Ovary (tissue), 9 donors: Measurements from ENCODE around the gene SCN4B. TPM values are rescaled to one million over a fixed set of nuclear protein-coding genes. Genes with fewer than 3 reads are reported as not detected.

Experiments
- DNase-seq, 5 donors: peaks; one replicate each; pipeline ENCODE4 v3.0.0-alpha.2; 2019 to 2020
- H3K27ac ChIP-seq, 2 donors: fragments of 200-600 bp; one replicate each; pipeline versions ENCODE4 v1.5.1 to v1.8.0; 2019 to 2022
- H3K27me3 ChIP-seq: fragments of 200-600 bp; one replicate; pipeline ENCODE4 v1.8.0; 2022
- H3K36me3 ChIP-seq: fragments of 200-600 bp; sonication (generic); one replicate; pipeline ENCODE4 v1.5.1; 2019
- H3K4me1 ChIP-seq: one replicate; pipeline ENCODE4 v1.8.1; 2013; ENCODE audit warnings: mild to moderate bottlenecking, moderate library complexity; ENCODE audit not compliant: insufficient read depth
- H3K4me3 ChIP-seq: fragments of 200-600 bp; sonication (generic); one replicate; pipeline ENCODE4 v1.5.1; 2017
- H3K9me3 ChIP-seq, 2 donors: fragments of 200-600 bp in 1 of 2; sonication (generic) in 1 of 2; one replicate each; pipeline versions ENCODE4 v1.5.1 to v1.8.1; 2013 to 2019; ENCODE audit warnings: mild to moderate bottlenecking in 1 of 2, moderate library complexity in 1 of 2
- EP300 ChIP-seq: sonication (generic); formaldehyde crosslinking; IDR thresholded peaks from one replicate; pipeline ENCODE4 v1.6.1; 2017; ENCODE audit warnings: antibody characterized with exemption
- POLR2A ChIP-seq: fragments of 450-650 bp; IDR thresholded peaks from one replicate; pipeline ENCODE4 v1.6.1; 2017; ENCODE audit warnings: antibody characterized with exemption, mild to moderate bottlenecking, moderate library complexity
- WGBS, 3 donors: extraction: QIAGEN DNeasy Blood & Tissue Kit in 1 of 3; methylation state at CpG; one replicate each; pipeline versions ENCODE4 v1.1.5 to v1.1.7; 2013 to 2017; 5-methylcytosine and 5-hydroxymethylcytosine counted together
- intact Hi-C, 4 donors: fragments of 100-400 bp; cut with DNase I; formaldehyde crosslinking; loops; one replicate each; pipeline versions ENCODE4 v1.11.0 to v1.15.1; 2022 to 2023
- polyA plus RNA-seq, 2 donors: library from polyadenylated mRNA; stranded (reverse); fragments of 200-250 nt in 1 of 2; fragments of 350-450 nt in 1 of 2; fragmentation: Illumina TruSeq in 1 of 2; extraction: RNeasy Lipid Tissue Mini Kit (QIAGEN cat#74804) in 1 of 2; gene quantifications; one replicate each; pipeline ENCODE4 v1.2.3, GENCODE V29; 2013 to 2014
- total RNA-seq, 7 donors: library from RNA; depleted of rRNA in 2 of 7; stranded (reverse); fragments of >200 nt in 2 of 7; fragmentation: NEBNext Ultra II Directional in 3 of 7; extraction: Animal tissue kit (Norgen Biotek cat#: 25700) in 3 of 7; gene quantifications; one replicate each; pipeline versions ENCODE4 v1.1.0 to v1.2.4, GENCODE V29; 2016 to 2023
- TF ChIP-seq, protein P1 (sequence below), 3 donors: fragments of 450-650 bp in 2 of 3; fragments of 200-600 bp in 1 of 3; IDR thresholded peaks; one replicate each; pipeline versions ENCODE4 v1.5.1 to v1.8.0; 2016 to 2022; ENCODE audit warnings: antibody characterized with exemption in 3 of 3, mild to moderate bottlenecking in 1 of 3
- donor health status: DM: no; HTN: no; CAD: no; lungs with moderate emphysema.
- donor health status: DM: no; HTN: no; CAD: no.
- donor health status: Bipolar disorder and iron deficiency.
- donor health status: DM: yes; HTN: yes; CAD: no.
- donor health status: DM: no; HTN: no; CAD: no.
- donor health status: DM: yes; HTN: yes; CAD: no.

Gene SCN4B
- total and polyA plus RNA-seq, 9 donors = 0.10 to 13.3 (median 0.52) TPM

DNA sequence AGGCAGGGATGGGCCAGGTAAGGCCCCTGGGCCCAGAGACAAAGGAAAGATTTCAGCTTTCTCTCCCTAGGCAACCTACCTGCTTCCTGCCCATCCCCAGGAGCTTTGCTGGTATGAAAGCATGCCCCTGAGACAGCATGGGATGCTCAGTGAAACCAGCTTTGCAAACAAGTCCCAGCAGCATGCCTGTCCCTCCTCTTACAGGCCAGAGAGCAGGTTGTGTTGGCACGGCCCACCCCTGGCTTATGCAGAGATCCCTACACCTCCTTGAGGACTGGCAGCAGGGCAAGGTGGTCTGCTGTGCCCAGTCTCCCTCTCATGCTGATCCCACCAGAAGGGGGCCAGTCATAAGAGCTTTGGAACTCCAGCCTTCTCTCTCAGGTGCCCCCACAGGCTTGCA lies 3.1 kb downstream of the SCN4B start:
- Histone ChIP-seq H3K4me1 (peaks cover 6% of the 10 kb centered on the region), H3K4me3 (no peak overlapping the region), H3K27ac (no peak overlapping the region), H3K36me3 (no peaks in the 10 kb centered on the region), H3K27me3 (no peaks in the 10 kb centered on the region), H3K9me3 (no peaks in the 10 kb centered on the region)
- WGBS, 3 donors = 78 to 94% (median 85%) methylated on average over 1 of the region's 1 CpG
- DNase-seq = no peak
- TF ChIP-seq EP300 (no peak), POLR2A (no peak)
- TF ChIP-seq, protein P1, sequence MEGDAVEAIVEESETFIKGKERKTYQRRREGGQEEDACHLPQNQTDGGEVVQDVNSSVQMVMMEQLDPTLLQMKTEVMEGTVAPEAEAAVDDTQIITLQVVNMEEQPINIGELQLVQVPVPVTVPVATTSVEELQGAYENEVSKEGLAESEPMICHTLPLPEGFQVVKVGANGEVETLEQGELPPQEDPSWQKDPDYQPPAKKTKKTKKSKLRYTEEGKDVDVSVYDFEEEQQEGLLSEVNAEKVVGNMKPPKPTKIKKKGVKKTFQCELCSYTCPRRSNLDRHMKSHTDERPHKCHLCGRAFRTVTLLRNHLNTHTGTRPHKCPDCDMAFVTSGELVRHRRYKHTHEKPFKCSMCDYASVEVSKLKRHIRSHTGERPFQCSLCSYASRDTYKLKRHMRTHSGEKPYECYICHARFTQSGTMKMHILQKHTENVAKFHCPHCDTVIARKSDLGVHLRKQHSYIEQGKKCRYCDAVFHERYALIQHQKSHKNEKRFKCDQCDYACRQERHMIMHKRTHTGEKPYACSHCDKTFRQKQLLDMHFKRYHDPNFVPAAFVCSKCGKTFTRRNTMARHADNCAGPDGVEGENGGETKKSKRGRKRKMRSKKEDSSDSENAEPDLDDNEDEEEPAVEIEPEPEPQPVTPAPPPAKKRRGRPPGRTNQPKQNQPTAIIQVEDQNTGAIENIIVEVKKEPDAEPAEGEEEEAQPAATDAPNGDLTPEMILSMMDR (IDR thresholded peaks at IDR 0.05) = no peak
- intact Hi-C loops = loop anchor here in 1 of 4 donors (10.0 kb wide), 1 partner anchor 335 kb away; no protein-coding TSS in a partner anchor

DNA sequence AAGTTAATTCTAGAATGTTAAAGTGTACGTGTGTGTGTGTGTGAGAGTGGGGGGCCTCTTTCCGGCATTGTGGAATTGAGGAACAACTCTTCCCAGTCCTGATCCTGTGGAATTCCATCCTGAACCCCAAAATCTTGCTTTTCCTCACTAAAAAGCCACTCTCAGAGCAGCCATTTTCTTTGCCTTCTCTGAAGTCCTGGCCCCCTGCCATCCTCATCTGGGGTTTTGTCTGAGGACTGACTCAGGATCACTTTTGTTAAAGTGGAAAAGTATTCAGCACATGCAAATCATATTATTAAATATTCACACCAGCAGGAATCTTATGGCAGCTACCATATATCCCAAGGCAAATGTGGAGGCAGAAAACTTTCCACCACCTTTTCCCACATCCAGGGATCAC lies 3.8 kb downstream of the SCN4B start:
- Histone ChIP-seq H3K9me3 (no peaks in the 10 kb centered on the region), H3K36me3 (no peaks in the 10 kb centered on the region), H3K27ac (no peak overlapping the region), H3K4me1 (peaks cover 6% of the 10 kb centered on the region), H3K27me3 (no peaks in the 10 kb centered on the region), H3K4me3 (no peak overlapping the region)
- no peak for DNase-seq
- no peak for TF ChIP-seq EP300
- no peak for TF ChIP-seq POLR2A
- TF ChIP-seq, protein P1 (IDR thresholded peaks at IDR 0.05) = no peak
- intact Hi-C loops = loop anchor here in 1 of 4 donors (10.0 kb wide), 1 partner anchor 336 kb away; no protein-coding TSS in a partner anchor
- WGBS, 3 donors = 71 to 80% (median 75%) methylated on average over 2 of the region's 2 CpGs

DNA sequence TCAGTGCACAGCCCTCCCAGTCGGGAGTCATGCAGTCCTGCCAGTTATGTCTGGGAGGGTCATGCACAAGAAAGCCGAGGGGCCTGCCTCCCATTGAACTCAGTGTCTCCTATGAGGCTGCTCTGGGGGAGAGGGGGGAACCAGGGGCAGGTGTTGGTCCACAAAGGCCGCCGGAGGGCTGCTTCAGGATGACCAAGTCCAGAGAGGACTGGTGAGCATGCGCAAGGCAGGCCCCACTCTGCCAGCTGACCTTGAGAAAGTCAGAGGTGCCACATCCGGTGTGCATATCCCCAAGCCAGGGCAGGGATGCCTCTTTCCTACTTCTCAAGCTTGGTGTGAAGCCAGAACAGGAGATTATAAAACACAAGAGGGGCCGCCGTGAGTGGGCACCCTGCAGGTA lies 4.4 kb downstream of the SCN4B start:
- H3K4me1 ChIP-seq = peaks cover 6% of the 10 kb centered on the region
- H3K27ac ChIP-seq = no peak overlapping the region
- no peaks in the 10 kb centered on the region for H3K36me3 ChIP-seq
- intact Hi-C loops = loop anchor here in 1 of 4 donors (10.0 kb wide), 1 partner anchor 337 kb away; no protein-coding TSS in a partner anchor
- TF ChIP-seq POLR2A = no peak
- TF ChIP-seq EP300 = no peak
- TF ChIP-seq, protein P1 (IDR thresholded peaks at IDR 0.05) = no peak
- DNase-seq = no peak
- no peaks in the 10 kb centered on the region for H3K27me3 ChIP-seq
- 71 to 76% (median 73%) methylated on average over 8 of the region's 8 CpGs for WGBS, 3 donors
- H3K9me3 ChIP-seq = no peaks in the 10 kb centered on the region
- H3K4me3 ChIP-seq = no peak overlapping the region

DNA sequence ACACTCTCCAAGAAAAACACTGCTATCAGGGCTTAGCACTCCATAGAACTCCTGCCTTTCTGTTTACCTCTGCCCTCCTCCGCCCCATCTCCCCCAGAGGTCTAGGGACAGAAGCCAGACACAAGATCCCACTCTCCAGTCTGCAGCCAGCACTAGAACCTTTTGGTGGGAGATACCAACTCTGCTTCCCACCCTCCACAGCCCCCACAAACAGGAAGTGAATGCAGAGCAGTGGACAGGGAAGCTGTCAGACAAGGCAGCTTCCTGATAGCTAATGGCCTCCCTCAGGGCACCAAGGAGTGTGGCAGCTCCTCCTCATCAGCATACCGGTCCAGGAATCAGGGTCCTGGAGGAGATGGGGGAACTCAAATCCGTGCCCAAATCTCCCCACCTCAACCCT lies 5.1 kb downstream of the SCN4B start:
- Histone ChIP-seq H3K4me3 (no peak overlapping the region), H3K9me3 (no peaks in the 10 kb centered on the region), H3K36me3 (no peaks in the 10 kb centered on the region), H3K27me3 (no peaks in the 10 kb centered on the region), H3K4me1 (peaks cover 4% of the 10 kb centered on the region), H3K27ac (no peak overlapping the region)
- TF ChIP-seq EP300 = no peak
- TF ChIP-seq, protein P1 (IDR thresholded peaks at IDR 0.05) = no peak
- TF ChIP-seq POLR2A = no peak
- no peak for DNase-seq
- intact Hi-C loops = loop anchor here in 1 of 4 donors (10.0 kb wide), 1 partner anchor 337 kb away; no protein-coding TSS in a partner anchor
- WGBS, 3 donors = 52 to 70% (median 66%) methylated on average over 3 of the region's 3 CpGs
